Spinal cord (tissue), 10 donors: ENCODE measurements around the gene KLHL40. TPM values are rescaled to one million over a fixed set of nuclear protein-coding genes. Genes with fewer than 3 reads are reported as not detected.

Source experiments
- DNase-seq, 6 donors: peaks; one replicate each; pipeline versions ENCODE4 v3.0.0 to v3.0.0-alpha.2; 2013 to 2015; ENCODE audit warnings: low spot score in 6 of 6, low read depth in 4 of 6
- H3K27ac ChIP-seq: one replicate; pipeline ENCODE4 v1.5.1; 2013; ENCODE audit warnings: low read depth, low read length, control low read depth
- H3K27me3 ChIP-seq: one replicate; pipeline ENCODE4 v1.6.1; 2013; ENCODE audit warnings: low read length; ENCODE audit not compliant: control insufficient read depth, insufficient read depth
- H3K36me3 ChIP-seq: one replicate; pipeline ENCODE4 v1.6.1; 2013; ENCODE audit warnings: low read length; ENCODE audit not compliant: control insufficient read depth, insufficient read depth
- H3K4me1 ChIP-seq: one replicate; pipeline ENCODE4 v1.6.1; 2013; ENCODE audit warnings: low read length; ENCODE audit not compliant: control insufficient read depth, insufficient read depth
- H3K4me3 ChIP-seq: one replicate; pipeline ENCODE4 v1.5.1; 2013; ENCODE audit warnings: low read depth, low read length, control low read depth
- H3K9me3 ChIP-seq: one replicate; pipeline ENCODE4 v1.6.1; 2013; ENCODE audit warnings: low read length; ENCODE audit not compliant: control insufficient read depth, insufficient read depth
- WGBS: methylation state at CpG from one replicate; pipeline ENCODE4 v1.1.5; 2013; ENCODE audit warnings: missing lambda C conversion rate; ENCODE audit not compliant: insufficient coverage; 5-methylcytosine and 5-hydroxymethylcytosine counted together
- polyA plus RNA-seq, 2 donors: library from polyadenylated mRNA; unstranded; fragments of 120-200 nt; gene quantifications; one replicate each; pipeline ENCODE4 v1.2.1, GENCODE V29; 2013; ENCODE audit not compliant: insufficient read length in 2 of 2
- total RNA-seq, 2 donors: library from RNA; depleted of rRNA in 1 of 2; stranded (reverse); fragments of 120-200 nt in 1 of 2; fragments of >200 nt in 1 of 2; gene quantifications; one replicate each; pipeline versions ENCODE4 v1.2.3 to v1.2.4, GENCODE V29; 2013 to 2014
- donor health status: healthy.

KLHL40 gene
- total and polyA plus RNA-seq, 4 donors, result 0.11 to 0.38 (median 0.21) TPM; not detected in 1

DNA sequence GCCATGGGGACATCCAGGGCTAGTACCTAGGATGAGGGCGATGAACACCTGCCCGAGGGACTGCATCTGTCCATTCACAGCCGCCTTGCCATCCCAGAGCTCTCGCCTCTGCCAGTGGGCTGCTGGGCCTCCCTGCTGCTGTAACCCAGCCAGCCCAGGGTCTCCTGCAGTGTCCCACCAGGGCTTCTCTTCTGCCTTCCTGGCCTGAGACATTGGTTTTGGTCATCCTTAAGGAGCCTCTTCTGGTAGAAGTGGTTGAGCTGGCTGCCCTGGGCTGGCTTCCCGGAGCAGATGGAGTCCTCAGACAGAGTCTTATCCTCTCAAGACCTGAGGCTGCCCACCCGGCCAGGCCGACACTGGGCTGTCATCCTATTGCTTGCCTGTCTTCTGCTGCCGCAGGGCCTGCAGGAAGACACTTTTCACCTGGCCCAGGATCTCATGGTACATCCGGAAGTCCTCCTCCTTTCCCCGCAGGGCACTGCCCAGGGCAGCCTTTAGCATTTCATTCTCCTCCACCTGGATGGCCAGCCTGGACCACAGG is 23.3 kb downstream of the KLHL40 start:
- no peak for DNase-seq
- Histone ChIP-seq H3K27me3 (no peaks in the 10 kb centered on the region), H3K4me1 (no peaks in the 10 kb centered on the region), H3K9me3 (no peaks in the 10 kb centered on the region), H3K36me3 (peaks cover 5% of the 10 kb centered on the region), H3K27ac (no peak overlapping the region), H3K4me3 (no peak overlapping the region)
- WGBS, result 92% methylated on average over 10 of the region's 10 CpGs

GRCh38 chr3:42709621-42710020 is 24.3 kb downstream of the KLHL40 start:
- Histone ChIP-seq H3K27ac (no peak overlapping the region), H3K9me3 (no peaks in the 10 kb centered on the region), H3K4me3 (no peak overlapping the region), H3K36me3 (peaks cover 5% of the 10 kb centered on the region), H3K27me3 (no peaks in the 10 kb centered on the region), H3K4me1 (no peaks in the 10 kb centered on the region)
- WGBS, result 95% methylated on average over 9 of the region's 10 CpGs
- DNase-seq, result no peak

GRCh38 chr3:42710323-42711021 is 25.1 kb downstream of the KLHL40 start:
- Histone ChIP-seq H3K9me3 (no peaks in the 10 kb centered on the region), H3K27me3 (no peaks in the 10 kb centered on the region), H3K4me3 (no peak overlapping the region), H3K36me3 (peaks cover 3% of the 10 kb centered on the region), H3K4me1 (no peaks in the 10 kb centered on the region), H3K27ac (no peak overlapping the region)
- DNase-seq, result no peak
- 88% methylated on average over 5 of the region's 7 CpGs for WGBS

- 58% methylated on average over 4 of the region's 6 CpGs for WGBS
- Histone ChIP-seq H3K9me3 (no peaks in the 10 kb centered on the region), H3K36me3 (peaks cover 3% of the 10 kb centered on the region), H3K4me3 (no peak overlapping the region), H3K27ac (no peak overlapping the region), H3K27me3 (no peaks in the 10 kb centered on the region), H3K4me1 (no peaks in the 10 kb centered on the region)
- no peak for DNase-seq
Observed at GRCh38 chr3:42711491-42712343, 26.4 kb downstream of the KLHL40 start.

DNA sequence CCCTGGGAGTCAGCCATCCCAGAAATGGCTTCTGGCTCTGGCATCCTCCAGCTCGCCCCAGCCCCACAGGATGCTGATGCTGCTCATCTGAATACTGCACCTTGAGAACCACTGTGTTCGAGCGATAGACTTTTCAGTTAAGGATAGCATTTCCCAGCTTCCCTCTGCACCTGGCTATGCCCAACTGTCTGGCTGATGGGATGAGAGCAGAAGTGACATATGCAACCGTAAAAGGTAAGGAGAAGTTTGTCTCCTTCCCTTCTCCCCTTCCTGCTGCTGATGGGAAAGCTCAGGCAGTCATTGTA is 27.0 kb downstream of the KLHL40 start:
- Histone ChIP-seq H3K4me1 (no peaks in the 10 kb centered on the region), H3K4me3 (no peak overlapping the region), H3K36me3 (peaks cover 3% of the 10 kb centered on the region), H3K9me3 (no peaks in the 10 kb centered on the region), H3K27ac (no peak overlapping the region), H3K27me3 (no peaks in the 10 kb centered on the region)
- no peak for DNase-seq
- 100% methylated on average over 3 of the region's 4 CpGs for WGBS

DNA sequence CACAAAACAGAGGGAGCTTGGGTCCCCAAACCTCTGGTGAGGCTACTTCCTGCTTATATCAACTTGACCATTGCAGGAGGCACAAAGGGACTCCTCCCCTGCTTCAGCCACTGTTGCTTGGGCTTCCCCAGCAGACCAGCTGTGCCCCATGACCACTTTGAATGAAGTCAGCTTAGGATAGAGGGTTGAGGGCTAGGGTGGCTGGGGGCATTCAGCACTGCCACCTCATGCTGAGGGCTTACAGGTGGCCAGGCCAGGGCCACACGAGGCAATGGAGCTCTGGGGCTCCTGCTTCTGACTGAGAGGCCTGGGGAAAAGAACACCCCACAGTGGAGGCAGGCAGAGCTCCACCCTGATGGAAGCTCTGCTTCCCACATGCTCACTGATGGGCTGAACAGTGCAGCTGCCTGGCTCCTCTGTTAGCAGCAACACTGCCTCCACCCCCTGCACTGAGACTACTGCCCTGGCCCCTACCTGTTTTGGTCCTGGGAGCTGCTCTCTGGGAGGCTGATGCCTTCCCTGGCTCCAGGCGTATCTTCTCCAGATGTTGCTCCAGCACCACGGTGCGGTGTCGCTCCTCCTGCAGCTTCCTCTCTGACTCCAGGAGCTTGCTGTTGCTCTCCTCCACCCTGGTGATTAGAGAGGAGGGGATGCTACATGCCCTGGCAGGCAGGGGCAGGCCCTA is 27.5 kb downstream of the KLHL40 start:
- no peak overlapping the region for H3K4me3 ChIP-seq
- no peaks in the 10 kb centered on the region for H3K27me3 ChIP-seq
- 23% methylated on average over 1 of the region's 5 CpGs for WGBS
- DNase-seq, result no peak
- H3K27ac ChIP-seq, result no peak overlapping the region
- no peaks in the 10 kb centered on the region for H3K9me3 ChIP-seq
- no peaks in the 10 kb centered on the region for H3K4me1 ChIP-seq
- peaks cover 3% of the 10 kb centered on the region for H3K36me3 ChIP-seq

GRCh38 chr3:42713747-42714146 is 28.4 kb downstream of the KLHL40 start:
- no peaks in the 10 kb centered on the region for H3K27me3 ChIP-seq
- H3K36me3 ChIP-seq, result no peaks in the 10 kb centered on the region
- no peak overlapping the region for H3K27ac ChIP-seq
- 100% methylated on average over 1 of the region's 2 CpGs for WGBS
- DNase-seq, result no peak
- no peaks in the 10 kb centered on the region for H3K4me1 ChIP-seq
- H3K9me3 ChIP-seq, result no peaks in the 10 kb centered on the region
- no peak overlapping the region for H3K4me3 ChIP-seq

DNA sequence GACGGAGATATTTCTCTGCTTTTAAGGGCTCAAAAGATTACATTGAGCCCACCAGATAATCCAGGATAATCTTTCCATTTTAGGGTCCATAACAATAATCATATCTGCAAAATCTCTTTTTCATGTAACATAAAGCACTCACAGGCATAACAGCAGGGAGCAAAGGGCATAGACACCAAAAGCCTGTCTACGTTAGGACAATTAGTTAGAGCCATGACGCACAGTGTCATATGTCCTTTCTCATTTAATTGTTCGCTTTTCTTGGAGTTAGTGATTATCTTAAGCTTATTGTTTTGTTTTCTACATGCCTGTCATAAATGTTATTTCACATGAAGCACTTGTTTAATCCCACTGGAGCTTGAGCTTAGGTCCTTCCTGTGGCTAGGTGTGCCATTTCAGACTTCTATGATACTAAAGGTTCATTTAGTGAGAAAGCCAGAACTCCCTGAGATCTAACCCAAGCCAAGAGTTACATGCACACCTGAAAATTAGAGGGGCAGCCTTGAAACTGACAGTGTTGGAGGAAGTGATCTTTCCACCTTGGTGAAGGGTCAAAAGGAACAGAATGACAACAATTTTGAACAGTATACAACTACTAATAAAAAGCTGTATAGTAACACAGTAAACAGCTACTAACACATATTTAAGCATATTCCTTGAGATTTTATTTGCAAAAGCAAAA is 29.0 kb downstream of the KLHL40 start:
- Histone ChIP-seq H3K4me1 (no peaks in the 10 kb centered on the region), H3K4me3 (no peak overlapping the region), H3K27ac (no peak overlapping the region), H3K36me3 (no peaks in the 10 kb centered on the region), H3K9me3 (no peaks in the 10 kb centered on the region), H3K27me3 (no peaks in the 10 kb centered on the region)
- WGBS, result 92% methylated on average over 1 of the region's 4 CpGs
- no peak for DNase-seq

DNA sequence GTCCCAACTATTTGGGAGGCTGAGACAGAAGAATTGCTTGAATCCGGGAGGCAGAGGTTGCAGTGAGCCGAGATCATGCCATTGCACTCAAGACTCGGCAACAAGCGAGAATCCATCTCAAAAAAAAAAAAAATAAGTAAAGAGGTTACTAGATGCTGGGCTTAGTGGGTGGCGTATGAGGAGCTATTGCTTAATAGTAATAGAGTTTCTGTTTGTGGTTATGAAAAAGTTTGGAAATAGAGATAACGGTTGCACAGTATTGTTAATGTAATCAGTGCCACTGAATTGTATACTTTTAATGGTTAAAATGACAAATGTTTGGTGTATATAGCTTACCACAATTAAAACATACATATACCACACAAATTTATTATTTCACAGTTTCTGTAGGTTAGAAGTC is 32.0 kb downstream of the KLHL40 start:
- no peaks in the 10 kb centered on the region for H3K4me1 ChIP-seq
- DNase-seq, result no peak
- H3K4me3 ChIP-seq, result no peak overlapping the region
- no peak overlapping the region for H3K27ac ChIP-seq
- no peaks in the 10 kb centered on the region for H3K36me3 ChIP-seq
- H3K9me3 ChIP-seq, result no peaks in the 10 kb centered on the region
- H3K27me3 ChIP-seq, result no peaks in the 10 kb centered on the region
- 95% methylated on average over 4 of the region's 6 CpGs for WGBS
